GM19438 (cell line): ENCODE data around the gene LYVE1.

Experiments used
- ATAC-seq: cut with Tn5 transposase; IDR thresholded peaks from one replicate; pipeline ENCODE4 v1.9.1; 2021; ENCODE audit warnings: low read depth; ENCODE audit not compliant: unreplicated experiment

LYVE1 gene

GRCh38 chr11:10528121-10528520 is 40.3 kb downstream of the LYVE1 start:
- no peak for ATAC-seq

- peak; percentile 84 for ATAC-seq
Measured at GRCh38 chr11:10526974-10527918, 41.2 kb downstream of the LYVE1 start.

- ATAC-seq, result no peak
Measured at GRCh38 chr11:10524471-10524870, 44.0 kb downstream of the LYVE1 start.

DNA sequence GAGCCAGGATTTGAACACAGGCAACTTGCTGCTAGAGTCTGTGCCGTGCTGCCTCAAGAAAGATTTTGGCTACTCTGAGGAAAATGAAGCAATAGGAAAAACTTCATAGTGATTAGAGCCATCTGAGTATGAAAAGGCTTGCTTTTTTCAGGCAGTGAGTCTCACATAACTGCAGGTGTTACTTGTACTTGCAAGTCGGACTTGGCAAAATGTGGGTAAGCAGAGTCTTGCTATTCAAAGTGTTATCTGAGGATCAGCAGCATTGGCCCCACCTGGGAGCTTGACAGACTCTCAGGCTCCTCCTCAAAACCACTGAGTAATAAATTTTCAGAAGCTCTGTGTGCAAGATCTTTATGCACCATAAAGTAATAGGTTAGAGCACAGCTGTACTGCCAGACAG is 45.5 kb downstream of the LYVE1 start:
- no peak for ATAC-seq

GRCh38 chr11:10522276-10522675 is 46.2 kb downstream of the LYVE1 start:
- ATAC-seq, result no peak

GRCh38 chr11:10520562-10520961 is 47.9 kb downstream of the LYVE1 start:
- no peak for ATAC-seq

GRCh38 chr11:10519630-10520029 is 48.8 kb downstream of the LYVE1 start:
- ATAC-seq, result no peak

- ATAC-seq, result no peak
Measured at GRCh38 chr11:10518891-10519290, 49.6 kb downstream of the LYVE1 start.

DNA sequence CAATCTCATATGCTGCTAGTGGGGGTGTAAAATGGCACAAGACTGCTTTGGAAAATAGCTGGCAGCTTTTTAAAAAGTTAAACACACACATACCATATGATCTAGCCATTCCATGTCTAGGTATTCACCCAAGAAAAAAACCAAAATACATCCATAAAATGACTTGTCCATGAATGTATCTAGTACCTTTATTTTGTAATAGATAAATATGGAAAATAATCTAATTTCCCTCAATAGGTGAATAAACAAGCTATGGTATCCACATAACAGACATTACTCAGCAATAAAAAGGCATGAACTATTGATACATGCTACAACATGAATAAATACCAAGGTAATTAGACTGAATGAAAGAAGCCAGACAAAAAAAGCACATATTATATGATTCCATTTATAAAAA is 50.3 kb downstream of the LYVE1 start:
- ATAC-seq, result no peak

DNA sequence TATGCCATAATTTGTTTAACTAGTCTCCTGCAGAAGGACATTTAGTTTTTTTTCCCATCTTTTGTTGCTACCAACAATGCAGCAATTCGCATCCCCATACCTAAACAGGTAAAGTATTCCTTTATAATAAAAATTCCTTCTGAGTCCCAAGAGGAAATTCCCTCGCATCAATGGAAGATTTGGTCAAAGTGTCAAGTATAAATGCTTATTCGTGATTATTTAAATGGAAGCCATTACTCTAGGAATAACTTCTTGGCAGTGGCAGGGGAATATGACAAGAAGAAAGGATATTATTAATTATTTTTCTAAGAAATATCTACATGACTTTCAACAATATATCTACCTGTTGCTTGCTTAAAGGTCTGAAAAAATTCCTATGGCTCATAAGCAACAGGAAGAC is 53.0 kb downstream of the LYVE1 start:
- no peak for ATAC-seq

DNA sequence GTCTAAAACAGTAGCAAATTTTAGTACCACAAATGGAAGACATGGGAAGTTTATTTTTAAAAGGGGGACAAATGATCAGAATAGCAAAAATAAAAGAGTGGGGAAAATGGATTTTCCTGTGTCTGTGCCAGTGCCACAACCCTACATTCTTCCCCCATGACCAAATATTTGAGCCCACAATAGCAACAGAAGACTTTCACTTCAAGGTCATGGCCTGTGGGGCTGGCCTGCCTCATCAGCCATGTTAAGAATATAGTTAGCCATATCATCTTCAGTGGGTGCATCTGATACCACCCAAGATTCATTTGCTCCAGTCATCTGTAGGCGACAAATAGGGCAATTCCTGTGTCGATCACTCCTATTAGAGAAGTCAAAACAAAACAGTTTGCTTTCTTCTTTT is 53.8 kb downstream of the LYVE1 start:
- no peak for ATAC-seq

GRCh38 chr11:10514202-10514601 is 54.3 kb downstream of the LYVE1 start:
- no peak for ATAC-seq

GRCh38 chr11:10511181-10511621 is 57.3 kb downstream of the LYVE1 start:
- no peak for ATAC-seq
